ENCODE measurements around the gene CISTR.

DNA sequence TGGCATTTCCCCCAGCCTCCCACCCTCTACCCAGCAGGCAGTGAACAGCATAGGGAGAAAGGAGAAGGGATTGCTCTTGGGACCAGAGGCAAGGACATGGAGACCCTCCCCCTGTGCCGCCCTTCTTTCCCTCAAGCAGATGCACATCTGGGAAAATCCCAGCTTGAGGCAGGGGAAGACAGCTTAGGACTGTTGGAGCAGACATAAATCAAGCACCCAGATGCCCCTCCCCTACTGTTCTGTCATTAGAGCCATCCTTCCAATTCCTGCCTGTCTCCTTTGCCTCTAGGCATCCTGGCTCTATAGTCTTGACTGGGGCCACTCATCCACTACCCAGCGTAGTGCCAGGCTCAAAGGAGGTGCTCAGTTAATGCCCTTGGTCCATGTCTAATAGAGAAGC, 7.5 kb upstream of the CISTR start:
- TF ChIP-seq EZH2 (IDR thresholded peaks at IDR 0.05; ENCODE audit: borderline replicate concordance) (no peak), EZH2phosphoT487 (IDR thresholded peaks at IDR 0.05; ENCODE audit: low read depth, severe bottlenecking, unreplicated experiment) (no peak)
- TF ChIP-seq, protein P1, sequence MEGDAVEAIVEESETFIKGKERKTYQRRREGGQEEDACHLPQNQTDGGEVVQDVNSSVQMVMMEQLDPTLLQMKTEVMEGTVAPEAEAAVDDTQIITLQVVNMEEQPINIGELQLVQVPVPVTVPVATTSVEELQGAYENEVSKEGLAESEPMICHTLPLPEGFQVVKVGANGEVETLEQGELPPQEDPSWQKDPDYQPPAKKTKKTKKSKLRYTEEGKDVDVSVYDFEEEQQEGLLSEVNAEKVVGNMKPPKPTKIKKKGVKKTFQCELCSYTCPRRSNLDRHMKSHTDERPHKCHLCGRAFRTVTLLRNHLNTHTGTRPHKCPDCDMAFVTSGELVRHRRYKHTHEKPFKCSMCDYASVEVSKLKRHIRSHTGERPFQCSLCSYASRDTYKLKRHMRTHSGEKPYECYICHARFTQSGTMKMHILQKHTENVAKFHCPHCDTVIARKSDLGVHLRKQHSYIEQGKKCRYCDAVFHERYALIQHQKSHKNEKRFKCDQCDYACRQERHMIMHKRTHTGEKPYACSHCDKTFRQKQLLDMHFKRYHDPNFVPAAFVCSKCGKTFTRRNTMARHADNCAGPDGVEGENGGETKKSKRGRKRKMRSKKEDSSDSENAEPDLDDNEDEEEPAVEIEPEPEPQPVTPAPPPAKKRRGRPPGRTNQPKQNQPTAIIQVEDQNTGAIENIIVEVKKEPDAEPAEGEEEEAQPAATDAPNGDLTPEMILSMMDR (IDR thresholded peaks at IDR 0.05; ENCODE audit: poor library complexity): no peak

All from hepatocyte (in vitro differentiated cells).